ENCODE measurements around the gene ZNF311. TPM values are rescaled to one million over a fixed set of nuclear protein-coding genes. Genes with fewer than 3 reads are reported as not detected.
"Not testable (repeated sequence)": the region's sequence is repeated elsewhere in the genome, so short reads cannot be mapped to it uniquely, and the experiment has no call there.

Gene ZNF311
- total RNA-seq, 1 experiment from 2014 or later = not detected

- H3K9me3 ChIP-seq (replicated peaks) = no peaks in the 10 kb centered on the region
- no peaks in the 10 kb centered on the region; the same call in 1 of the 2 replicates for H3K27me3 ChIP-seq (replicated peaks)
- no peaks in the 10 kb centered on the region for H3K36me3 ChIP-seq
- no peak overlapping the region for H3K27ac ChIP-seq
- H3K4me1 ChIP-seq (replicated peaks) = no peaks in the 10 kb centered on the region
- DNase-seq (ENCODE audit: low read depth in 1 of 2, low spot score in 2 of 2) = no peak
- no peak overlapping the region for H3K4me3 ChIP-seq
Observed at GRCh38 chr6:28956331-28956730, 48.8 kb downstream of the ZNF311 start.

GRCh38 chr6:28953585-28954258 is 51.4 kb downstream of the ZNF311 start:
- no peak overlapping the region for H3K27ac ChIP-seq
- no peaks in the 10 kb centered on the region; the same call in 1 of the 2 replicates for H3K27me3 ChIP-seq (replicated peaks)
- H3K9me3 ChIP-seq (replicated peaks) = no peaks in the 10 kb centered on the region
- H3K4me1 ChIP-seq (replicated peaks) = no peaks in the 10 kb centered on the region; the same call in 1 of the 2 replicates
- peak in 1 of 2 experiments; percentile 34 for DNase-seq (ENCODE audit: low read depth in 1 of 2, low spot score in 2 of 2)
- H3K4me3 ChIP-seq = peak overlapping the region; percentile 27
- H3K36me3 ChIP-seq = no peaks in the 10 kb centered on the region

DNA sequence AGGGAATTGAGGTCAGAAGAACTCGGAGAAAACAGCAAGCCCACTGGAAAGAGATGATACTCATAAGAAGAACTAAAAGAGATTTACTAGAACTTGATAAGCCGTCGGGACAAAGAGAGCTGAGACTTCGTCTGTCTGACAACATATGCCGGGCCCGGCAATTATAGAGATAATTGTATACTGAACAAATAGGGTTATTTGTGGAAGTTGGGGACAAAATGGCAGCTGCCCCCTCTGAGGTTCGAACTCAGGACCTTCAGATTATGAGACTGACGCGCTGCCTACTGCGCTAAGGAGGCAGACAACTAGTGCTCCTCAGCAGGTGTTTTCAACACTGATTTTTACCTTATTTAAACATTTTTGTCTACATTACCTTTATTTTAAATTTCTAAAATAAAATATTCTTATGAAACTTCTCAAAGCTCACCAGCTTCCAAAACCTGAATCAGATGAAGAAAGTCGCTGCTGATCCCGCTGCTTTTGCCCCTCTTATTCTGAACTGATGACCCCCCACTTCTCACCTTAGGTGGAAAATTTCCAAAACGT is 52.0 kb downstream of the ZNF311 start:
- no peaks in the 10 kb centered on the region for H3K36me3 ChIP-seq
- no peaks in the 10 kb centered on the region; the same call in 1 of the 2 replicates for H3K4me1 ChIP-seq (replicated peaks)
- H3K27ac ChIP-seq = no peak overlapping the region
- DNase-seq (ENCODE audit: low read depth in 1 of 2, low spot score in 2 of 2) = peak; percentile 68 to 71
- H3K27me3 ChIP-seq (replicated peaks) = no peaks in the 10 kb centered on the region; the same call in 1 of the 2 replicates
- H3K4me3 ChIP-seq = peak overlapping the region; percentile 27
- no peaks in the 10 kb centered on the region for H3K9me3 ChIP-seq (replicated peaks)

GRCh38 chr6:28949656-28950195 is 55.4 kb downstream of the ZNF311 start:
- not testable (repeated sequence) for H3K4me1 ChIP-seq (replicated peaks); H3K9me3 ChIP-seq (replicated peaks); H3K4me3 ChIP-seq; DNase-seq (ENCODE audit: low read depth in 1 of 2, low spot score in 2 of 2); H3K27me3 ChIP-seq (replicated peaks); H3K36me3 ChIP-seq; H3K27ac ChIP-seq

- no peak for DNase-seq (ENCODE audit: low read depth in 1 of 2, low spot score in 2 of 2)
- H3K36me3 ChIP-seq = no peaks in the 10 kb centered on the region
- no peaks in the 10 kb centered on the region for H3K9me3 ChIP-seq (replicated peaks)
- no peaks in the 10 kb centered on the region for H3K27me3 ChIP-seq (replicated peaks)
- H3K4me3 ChIP-seq = no peak overlapping the region
- H3K27ac ChIP-seq = no peak overlapping the region
- H3K4me1 ChIP-seq (replicated peaks) = no peaks in the 10 kb centered on the region; the same call in 1 of the 2 replicates
Observed at GRCh38 chr6:28948782-28949486, 56.2 kb downstream of the ZNF311 start.

DNA sequence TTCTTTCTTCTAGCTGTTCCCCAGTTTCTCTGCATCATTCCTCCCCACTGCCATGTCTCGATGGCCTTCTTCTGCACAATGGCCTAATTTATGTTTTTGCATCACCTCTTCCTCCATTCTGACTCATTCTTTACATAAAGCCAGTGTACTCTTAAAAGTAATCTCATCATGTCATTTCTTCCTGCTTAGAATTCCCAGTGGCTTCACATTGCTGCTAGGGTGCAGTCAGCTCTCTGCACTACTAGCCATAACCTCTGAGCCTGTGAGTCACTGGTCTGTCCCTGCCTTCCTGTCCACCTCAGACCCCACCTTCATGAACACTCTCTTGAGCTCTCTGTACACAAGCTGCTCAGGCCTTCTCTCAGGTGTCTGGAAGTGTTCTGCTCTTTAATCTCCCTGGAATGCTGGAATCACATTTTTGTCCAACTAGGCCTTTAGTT is 57.3 kb downstream of the ZNF311 start:
- H3K27ac ChIP-seq = no peak overlapping the region
- H3K36me3 ChIP-seq = no peaks in the 10 kb centered on the region
- H3K4me1 ChIP-seq (replicated peaks) = peaks cover 4% of the 10 kb centered on the region
- H3K9me3 ChIP-seq (replicated peaks) = no peaks in the 10 kb centered on the region
- no peak overlapping the region for H3K4me3 ChIP-seq
- no peak for DNase-seq (ENCODE audit: low read depth in 1 of 2, low spot score in 2 of 2)
- no peaks in the 10 kb centered on the region for H3K27me3 ChIP-seq (replicated peaks)

- H3K9me3 ChIP-seq (replicated peaks) = no peaks in the 10 kb centered on the region
- no peak overlapping the region for H3K4me3 ChIP-seq
- H3K27ac ChIP-seq = no peak overlapping the region
- no peak for DNase-seq (ENCODE audit: low read depth in 1 of 2, low spot score in 2 of 2)
- H3K4me1 ChIP-seq (replicated peaks) = peaks cover 4% of the 10 kb centered on the region
- H3K27me3 ChIP-seq (replicated peaks) = no peaks in the 10 kb centered on the region
- no peaks in the 10 kb centered on the region for H3K36me3 ChIP-seq
Observed at GRCh38 chr6:28947067-28947765, 57.9 kb downstream of the ZNF311 start.

GRCh38 chr6:28945349-28945748 is 59.8 kb downstream of the ZNF311 start:
- H3K9me3 ChIP-seq (replicated peaks) = no peaks in the 10 kb centered on the region
- no peak overlapping the region for H3K4me3 ChIP-seq
- H3K36me3 ChIP-seq = no peaks in the 10 kb centered on the region
- H3K27ac ChIP-seq = no peak overlapping the region
- no peak for DNase-seq (ENCODE audit: low read depth in 1 of 2, low spot score in 2 of 2)
- H3K4me1 ChIP-seq (replicated peaks) = peaks cover 9% of the 10 kb centered on the region
- H3K27me3 ChIP-seq (replicated peaks) = no peaks in the 10 kb centered on the region

Other genes starting within 250 kb of the ZNF311 start
- gene TRIM27, start 81.3 kb downstream of the ZNF311 start, total RNA-seq (2014; rRNA removed; shearing (Covaris generic)) = 38.2 and 61.4 TPM in 2 replicates
- not detected in 2 replicates for gene OR2W1, start 39.9 kb upstream of the ZNF311 start, total RNA-seq (2014; rRNA removed; shearing (Covaris generic))
- gene OR2B3, start 82.0 kb upstream of the ZNF311 start, total RNA-seq (2014; rRNA removed; shearing (Covaris generic)) = not detected in 2 replicates
- not detected in 2 replicates for gene OR2J1, start 94.2 kb upstream of the ZNF311 start, total RNA-seq (2014; rRNA removed; shearing (Covaris generic))
- not detected in 2 replicates for gene OR2J3, start 102.7 kb upstream of the ZNF311 start, total RNA-seq (2014; rRNA removed; shearing (Covaris generic))
- not detected in 2 replicates for gene OR2J2, start 165.6 kb upstream of the ZNF311 start, total RNA-seq (2014; rRNA removed; shearing (Covaris generic))

Data from SJSA1 (cell line).